Measurements from ENCODE around the gene FAS. TPM values are rescaled to one million over a fixed set of nuclear protein-coding genes. Genes with fewer than 3 reads are reported as not detected.

Gene FAS
- total RNA-seq, 1 experiment from 2014 or later, result 7.6 TPM

DNA sequence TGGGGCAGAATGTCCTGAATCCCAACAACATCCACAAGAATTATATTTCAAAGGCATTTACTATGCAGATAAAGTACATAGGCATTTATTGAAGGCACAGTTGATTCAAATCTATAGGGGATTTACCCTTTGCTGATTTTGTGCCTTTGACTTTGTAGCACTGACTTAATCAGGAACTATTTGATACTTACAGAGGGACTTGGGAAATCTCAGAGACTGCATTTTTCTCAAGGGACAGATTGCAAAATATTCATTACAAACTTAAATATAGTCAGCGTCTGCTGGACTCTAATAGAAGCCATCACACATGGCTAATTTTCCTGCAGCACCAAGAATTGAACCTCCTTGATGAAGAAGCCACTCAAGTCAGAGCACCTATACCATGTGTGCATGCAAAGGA, 44.9 kb downstream of the FAS start:
- no peak overlapping the region for H2AFZ ChIP-seq
- no peak overlapping the region for H3K27ac ChIP-seq
- H3K9me2 ChIP-seq (ENCODE audit: insufficient read depth), result no peaks in the 10 kb centered on the region
- no peaks in the 10 kb centered on the region for H3K79me2 ChIP-seq (ENCODE audit: low read depth)
- TF ChIP-seq EZH2 (IDR thresholded peaks at IDR 0.05; ENCODE audit: low read depth), result no peak
- TF ChIP-seq, protein P1, sequence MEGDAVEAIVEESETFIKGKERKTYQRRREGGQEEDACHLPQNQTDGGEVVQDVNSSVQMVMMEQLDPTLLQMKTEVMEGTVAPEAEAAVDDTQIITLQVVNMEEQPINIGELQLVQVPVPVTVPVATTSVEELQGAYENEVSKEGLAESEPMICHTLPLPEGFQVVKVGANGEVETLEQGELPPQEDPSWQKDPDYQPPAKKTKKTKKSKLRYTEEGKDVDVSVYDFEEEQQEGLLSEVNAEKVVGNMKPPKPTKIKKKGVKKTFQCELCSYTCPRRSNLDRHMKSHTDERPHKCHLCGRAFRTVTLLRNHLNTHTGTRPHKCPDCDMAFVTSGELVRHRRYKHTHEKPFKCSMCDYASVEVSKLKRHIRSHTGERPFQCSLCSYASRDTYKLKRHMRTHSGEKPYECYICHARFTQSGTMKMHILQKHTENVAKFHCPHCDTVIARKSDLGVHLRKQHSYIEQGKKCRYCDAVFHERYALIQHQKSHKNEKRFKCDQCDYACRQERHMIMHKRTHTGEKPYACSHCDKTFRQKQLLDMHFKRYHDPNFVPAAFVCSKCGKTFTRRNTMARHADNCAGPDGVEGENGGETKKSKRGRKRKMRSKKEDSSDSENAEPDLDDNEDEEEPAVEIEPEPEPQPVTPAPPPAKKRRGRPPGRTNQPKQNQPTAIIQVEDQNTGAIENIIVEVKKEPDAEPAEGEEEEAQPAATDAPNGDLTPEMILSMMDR (conservative IDR thresholded peaks at IDR 0.05), result no peak
- H4K20me1 ChIP-seq (ENCODE audit: insufficient read depth), result no peaks in the 10 kb centered on the region
- H3K36me3 ChIP-seq (ENCODE audit: low read depth), result no peaks in the 10 kb centered on the region
- H3K4me2 ChIP-seq, result no peak overlapping the region
- peaks cover 21% of the 10 kb centered on the region; the same call in 1 of the 2 replicates for H3F3A ChIP-seq (ENCODE audit: insufficient read depth, low read depth)
- H3K27me3 ChIP-seq (ENCODE audit: insufficient read depth, low read depth), result no peaks in the 10 kb centered on the region
- ChIA-PET POLR2A (ENCODE audit: unreplicated experiment) (no interaction called here), CTCF (no interaction called here)
- H3K4me1 ChIP-seq (replicated peaks; ENCODE audit: insufficient read depth), result peaks cover 34% of the 10 kb centered on the region
- DNase-seq, result no peak
- no peaks in the 10 kb centered on the region for H3K9me3 ChIP-seq (ENCODE audit: insufficient read depth, low read depth)
- no peak overlapping the region for H3K4me3 ChIP-seq
- BruUV-seq (replicated peaks), result no TSS peak
- intact Hi-C loops (cut with micrococcal nuclease; ENCODE audit: unreplicated experiment), result loop anchor here (10.0 kb wide), 1 partner anchor 379 kb away; the partner anchor contains the start of gene IFIT5

DNA sequence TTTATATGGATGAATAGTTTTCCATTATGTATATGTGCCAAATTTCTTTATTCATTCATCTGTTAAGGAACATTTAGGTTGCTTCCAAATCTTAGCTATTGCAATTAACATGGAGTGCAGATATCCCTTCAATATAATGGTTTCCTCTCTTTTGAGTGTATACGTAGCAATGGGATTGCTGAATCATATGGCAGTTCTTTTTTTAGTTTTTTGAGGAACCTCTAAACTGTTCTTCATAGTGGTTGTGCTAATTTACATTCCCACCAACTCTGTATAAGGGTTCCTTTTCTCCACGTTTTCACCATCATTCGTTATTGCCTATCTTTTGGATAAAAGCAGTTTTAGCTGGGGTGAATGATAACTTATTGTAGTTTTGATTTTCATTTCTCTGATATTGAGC, 46.5 kb downstream of the FAS start:
- Histone ChIP-seq H3K4me1 (replicated peaks; ENCODE audit: insufficient read depth) (peaks cover 19% of the 10 kb centered on the region), H3K9me2 (ENCODE audit: insufficient read depth) (no peaks in the 10 kb centered on the region), H3K27ac (no peak overlapping the region), H3K36me3 (ENCODE audit: low read depth) (no peaks in the 10 kb centered on the region), H4K20me1 (ENCODE audit: insufficient read depth) (no peaks in the 10 kb centered on the region), H3F3A (ENCODE audit: insufficient read depth, low read depth) (peaks cover 13% of the 10 kb centered on the region; the same call in 1 of the 2 replicates), H3K9me3 (ENCODE audit: insufficient read depth, low read depth) (no peaks in the 10 kb centered on the region), H3K27me3 (ENCODE audit: insufficient read depth, low read depth) (no peaks in the 10 kb centered on the region), H3K79me2 (ENCODE audit: low read depth) (no peaks in the 10 kb centered on the region), H3K4me3 (no peak overlapping the region), H3K4me2 (no peak overlapping the region), H2AFZ (no peak overlapping the region)
- TF ChIP-seq, protein P1 (conservative IDR thresholded peaks at IDR 0.05), result no peak
- TF ChIP-seq EZH2 (IDR thresholded peaks at IDR 0.05; ENCODE audit: low read depth), result no peak
- BruUV-seq (replicated peaks), result no TSS peak
- intact Hi-C loops (cut with micrococcal nuclease; ENCODE audit: unreplicated experiment), result loop anchor here (10.0 kb wide), 1 partner anchor 378 kb away; the partner anchor contains the start of gene IFIT5
- no peak for DNase-seq
- POLR2A ChIA-PET (ENCODE audit: unreplicated experiment), result no interaction called here
- CTCF ChIA-PET, result interaction anchor here (0.7 kb wide), 1 partner anchor 8 kb away, joined by 3 read pairs; no protein-coding TSS in a partner anchor

DNA sequence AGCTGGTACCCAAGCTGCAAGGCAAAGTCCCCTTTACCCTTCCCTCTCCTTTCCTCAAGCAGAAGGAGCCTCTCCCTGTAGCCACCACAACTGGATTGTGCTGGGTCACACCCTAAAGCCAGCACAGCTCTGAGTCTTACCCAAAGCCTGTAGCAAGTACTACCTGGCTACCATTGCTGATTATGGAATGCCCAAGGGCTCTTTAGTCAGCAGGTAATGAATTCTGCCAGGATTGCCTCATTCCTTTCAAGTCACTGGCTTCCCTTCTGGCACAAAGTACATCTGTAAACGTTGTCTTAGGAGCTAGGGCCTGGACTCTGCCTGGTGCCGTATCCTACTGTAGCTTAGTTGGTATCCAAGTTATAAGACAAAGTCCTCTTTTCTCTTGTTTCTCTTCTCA, 52.0 kb downstream of the FAS start:
- H3F3A ChIP-seq (ENCODE audit: insufficient read depth, low read depth), result no peaks in the 10 kb centered on the region
- H3K36me3 ChIP-seq (ENCODE audit: low read depth), result no peaks in the 10 kb centered on the region
- no peak overlapping the region for H3K4me3 ChIP-seq
- H3K27ac ChIP-seq, result no peak overlapping the region
- H3K9me2 ChIP-seq (ENCODE audit: insufficient read depth), result no peaks in the 10 kb centered on the region
- no TSS peak for BruUV-seq (replicated peaks)
- no peaks in the 10 kb centered on the region for H3K27me3 ChIP-seq (ENCODE audit: insufficient read depth, low read depth)
- peaks cover 12% of the 10 kb centered on the region for H3K4me1 ChIP-seq (replicated peaks; ENCODE audit: insufficient read depth)
- no peaks in the 10 kb centered on the region for H4K20me1 ChIP-seq (ENCODE audit: insufficient read depth)
- peak in 1 of 2 experiments; percentile 52 for DNase-seq
- ChIA-PET POLR2A (ENCODE audit: unreplicated experiment) (no interaction called here), CTCF (no interaction called here)
- intact Hi-C loops (cut with micrococcal nuclease; ENCODE audit: unreplicated experiment), result no loop called here
- no peaks in the 10 kb centered on the region for H3K79me2 ChIP-seq (ENCODE audit: low read depth)
- H2AFZ ChIP-seq, result no peak overlapping the region
- no peaks in the 10 kb centered on the region for H3K9me3 ChIP-seq (ENCODE audit: insufficient read depth, low read depth)
- H3K4me2 ChIP-seq, result peak overlapping the region; percentile 19; the same call in 1 of the 2 replicates
- no peak for TF ChIP-seq EZH2 (IDR thresholded peaks at IDR 0.05; ENCODE audit: low read depth)
- TF ChIP-seq, protein P1 (conservative IDR thresholded peaks at IDR 0.05), result no peak
